Natural killer cell (primary cell): ENCODE measurements around the gene CLASP1. TPM values are rescaled to one million over a fixed set of nuclear protein-coding genes. Genes with fewer than 3 reads are reported as not detected.
A peak's percentile ranks its signal among the peaks of the same experiment; 100 is the strongest.

Experiments used
- ATAC-seq, 3 donors: fragments of 150-1000 bp in 2 of 3; fragments of 200-7000 bp in 1 of 3; cut with Tn5 transposase; 1 replicate in 1 of 3; 2 replicates in 2 of 3; pipeline ENCODE4 v1.10.0; 2021; ENCODE audit warnings: mild to moderate bottlenecking in 2 of 3, moderate library complexity in 2 of 3
- DNase-seq, 2 donors: peaks; one replicate each; pipeline versions ENCODE4 v3.0.0 to v3.0.0-alpha.2; 2013 to 2021; ENCODE audit warnings: mixed read lengths in 1 of 2
- H3K27ac ChIP-seq: one replicate; pipeline ENCODE4 v1.5.1; 2013; ENCODE audit warnings: mild to moderate bottlenecking, low read length
- H3K27me3 ChIP-seq: one replicate; pipeline ENCODE4 v1.6.1; 2013; ENCODE audit warnings: low read length; ENCODE audit not compliant: control insufficient read depth, insufficient read depth
- H3K36me3 ChIP-seq: one replicate; pipeline ENCODE4 v1.6.1; 2013; ENCODE audit warnings: low read length; ENCODE audit not compliant: control insufficient read depth, insufficient read depth
- H3K4me1 ChIP-seq: one replicate; pipeline ENCODE4 v1.6.1; 2013; ENCODE audit warnings: low read length; ENCODE audit not compliant: control insufficient read depth, insufficient read depth
- H3K4me3 ChIP-seq: one replicate; pipeline ENCODE4 v1.5.1; 2013; ENCODE audit warnings: low read length
- H3K9me3 ChIP-seq: one replicate; pipeline ENCODE4 v1.6.1; 2013; ENCODE audit warnings: low read length; ENCODE audit not compliant: control insufficient read depth, insufficient read depth
- H3K27ac Mint-ChIP-seq, 2 donors: one replicate each; pipeline ENCODE4 v1.8.0; 2022; ENCODE audit warnings: mild to moderate bottlenecking in 2 of 2, mixed read lengths in 2 of 2, moderate library complexity in 1 of 2
- H3K27me3 Mint-ChIP-seq, 2 donors: one replicate each; pipeline ENCODE4 v1.8.0; 2022; ENCODE audit warnings: low read depth in 2 of 2, mixed read lengths in 2 of 2
- H3K36me3 Mint-ChIP-seq: one replicate; pipeline ENCODE4 v1.8.0; 2022; ENCODE audit warnings: mixed read lengths
- H3K4me1 Mint-ChIP-seq, 2 donors: one replicate each; pipeline ENCODE4 v1.8.0; 2022; ENCODE audit warnings: mixed read lengths in 2 of 2
- H3K4me3 Mint-ChIP-seq: one replicate; pipeline ENCODE4 v1.8.0; 2022; ENCODE audit warnings: mild to moderate bottlenecking, moderate library complexity, mixed read lengths
- H3K9me3 Mint-ChIP-seq, 2 donors: one replicate each; pipeline ENCODE4 v1.8.0; 2022; ENCODE audit warnings: mixed read lengths in 2 of 2
- CTCF ChIP-seq: fragments of 200-600 bp; IDR thresholded peaks from one replicate; pipeline ENCODE4 v1.8.0; 2022; ENCODE audit warnings: antibody characterized with exemption
- WGBS: methylation state at CpG from one replicate; pipeline ENCODE4 v1.1.7; 2013; ENCODE audit warnings: missing lambda C conversion rate; ENCODE audit not compliant: insufficient coverage; 5-methylcytosine and 5-hydroxymethylcytosine counted together
- intact Hi-C: fragments of 100-400 bp; cut with micrococcal nuclease; formaldehyde crosslinking; loops from one replicate; pipeline ENCODE4 v1.14.2; 2022
- total RNA-seq, 4 donors: library from RNA; stranded (reverse); fragments of 120-200 nt in 1 of 4; gene quantifications; one replicate each; pipeline versions ENCODE4 v1.2.3 to v1.2.4, GENCODE V29; 2013 to 2022

The CLASP1 gene
- total RNA-seq, 3 donors from 2014 or later (not counting 1 experiment from before 2014, with no cell fraction given), result 125 to 142 (median 127) TPM

- Mint-ChIP-seq H3K9me3 (no peaks in the 10 kb centered on the region), H3K27me3 (no peaks in the 10 kb centered on the region), H3K4me3 (no peak overlapping the region), H3K27ac (no peak overlapping the region), H3K4me1 (peaks cover 3 to 11% of the 10 kb centered on the region in 2 donors), H3K36me3 (peaks cover 17% of the 10 kb centered on the region)
- ATAC-seq (no peak), DNase-seq (no peak)
- Histone ChIP-seq H3K27ac (no peak overlapping the region), H3K9me3 (no peaks in the 10 kb centered on the region), H3K36me3 (peaks cover 80% of the 10 kb centered on the region), H3K4me3 (no peak overlapping the region), H3K27me3 (no peaks in the 10 kb centered on the region), H3K4me1 (no peaks in the 10 kb centered on the region)
- 100% methylated on average over 2 of the region's 2 CpGs for WGBS
- no peak for TF ChIP-seq CTCF
- intact Hi-C loops, result loop anchor here (5.0 kb wide), 1 partner anchor 271 kb away; no protein-coding TSS in a partner anchor
Observed at GRCh38 chr2:121358291-121358690, 291.0 kb downstream of the CLASP1 start.

- Histone ChIP-seq H3K36me3 (peaks cover 77% of the 10 kb centered on the region), H3K4me3 (no peak overlapping the region), H3K27me3 (no peaks in the 10 kb centered on the region), H3K27ac (no peak overlapping the region), H3K4me1 (no peaks in the 10 kb centered on the region), H3K9me3 (no peaks in the 10 kb centered on the region)
- peaks cover 9% of the 10 kb centered on the region for H3K36me3 Mint-ChIP-seq
- peak; percentile 52 to 62 (median 58) for ATAC-seq
- DNase-seq, result peak in 1 of 2 donors; percentile 46
- no peak overlapping the region for H3K4me3 Mint-ChIP-seq
- H3K9me3 Mint-ChIP-seq, result no peaks in the 10 kb centered on the region
- no peaks in the 10 kb centered on the region for H3K27me3 Mint-ChIP-seq
- peak overlapping the region in 1 of 2 donors; percentile 17 for H3K27ac Mint-ChIP-seq
- 48% methylated on average over 7 of the region's 9 CpGs for WGBS
- intact Hi-C loops, result loop anchor here (5.0 kb wide), 1 partner anchor 269 kb away; no protein-coding TSS in a partner anchor
- TF ChIP-seq CTCF, result peak; percentile 59
- H3K4me1 Mint-ChIP-seq, result peaks cover 3 to 6% of the 10 kb centered on the region in 2 donors
Observed at GRCh38 chr2:121356058-121356640, 293.1 kb downstream of the CLASP1 start.

GRCh38 chr2:121355488-121355887, 293.8 kb downstream of the CLASP1 start:
- no peaks in the 10 kb centered on the region for H3K27me3 ChIP-seq
- H3K36me3 ChIP-seq, result peaks cover 79% of the 10 kb centered on the region
- H3K4me1 ChIP-seq, result no peaks in the 10 kb centered on the region
- intact Hi-C loops, result loop anchor here (5.0 kb wide), 1 partner anchor 268 kb away; no protein-coding TSS in a partner anchor
- peaks cover 8% of the 10 kb centered on the region for H3K36me3 Mint-ChIP-seq
- H3K9me3 Mint-ChIP-seq, result no peaks in the 10 kb centered on the region
- peaks cover 3 to 6% of the 10 kb centered on the region in 2 donors for H3K4me1 Mint-ChIP-seq
- no peak for DNase-seq
- ATAC-seq, result no peak
- no peak for TF ChIP-seq CTCF
- no CpG with 5 or more reads among the region's 1 CpG for WGBS
- peak overlapping the region in 1 of 2 donors; percentile 52 for H3K27ac Mint-ChIP-seq
- no peaks in the 10 kb centered on the region for H3K9me3 ChIP-seq
- no peak overlapping the region for H3K4me3 Mint-ChIP-seq
- no peak overlapping the region for H3K27ac ChIP-seq
- H3K4me3 ChIP-seq, result no peak overlapping the region
- H3K27me3 Mint-ChIP-seq, result no peaks in the 10 kb centered on the region
